GM15510 (cell line): ENCODE measurements around the gene HTR1E.

Experiments used
- POLR2A ChIP-seq: IDR thresholded peaks from 3 replicates; pipeline ENCODE4 v1.6.1; 2011; ENCODE audit warnings: borderline replicate concordance; ENCODE audit not compliant: insufficient read length; ENCODE audit errors: extremely low read depth

Gene HTR1E

GRCh38 chr6:86963352-86963751 is 26.0 kb downstream of the HTR1E start:
- TF ChIP-seq POLR2A, result no peak

GRCh38 chr6:86964029-86964579 is 26.8 kb downstream of the HTR1E start:
- no peak for TF ChIP-seq POLR2A

- TF ChIP-seq POLR2A, result no peak
Measured at GRCh38 chr6:86966271-86966670, 28.9 kb downstream of the HTR1E start.

GRCh38 chr6:86969573-86969972 is 32.2 kb downstream of the HTR1E start:
- TF ChIP-seq POLR2A, result no peak

- TF ChIP-seq POLR2A, result no peak
Measured at GRCh38 chr6:86973088-86973487, 35.8 kb downstream of the HTR1E start.

GRCh38 chr6:86978251-86978650 is 40.9 kb downstream of the HTR1E start:
- TF ChIP-seq POLR2A, result no peak

GRCh38 chr6:87001494-87001893 is 64.2 kb downstream of the HTR1E start:
- no peak for TF ChIP-seq POLR2A

GRCh38 chr6:87012035-87012434 is 74.7 kb downstream of the HTR1E start:
- no peak for TF ChIP-seq POLR2A

GRCh38 chr6:87012743-87013142 is 75.4 kb downstream of the HTR1E start:
- TF ChIP-seq POLR2A, result no peak

GRCh38 chr6:87016772-87017171 is 79.4 kb downstream of the HTR1E start:
- TF ChIP-seq POLR2A, result no peak

- TF ChIP-seq POLR2A, result no peak
Measured at GRCh38 chr6:87027021-87027420, 89.7 kb downstream of the HTR1E start.

- no peak for TF ChIP-seq POLR2A
Measured at GRCh38 chr6:87029711-87030314, 92.5 kb downstream of the HTR1E start.

- no peak for TF ChIP-seq POLR2A
Measured at GRCh38 chr6:87040729-87041128, 103.4 kb downstream of the HTR1E start.

- no peak for TF ChIP-seq POLR2A
Measured at GRCh38 chr6:87045521-87046075, 108.3 kb downstream of the HTR1E start.

GRCh38 chr6:87049779-87050178 is 112.5 kb downstream of the HTR1E start:
- TF ChIP-seq POLR2A, result no peak

- TF ChIP-seq POLR2A, result no peak
Measured at GRCh38 chr6:87053312-87053711, 116.0 kb downstream of the HTR1E start.
